Esophagus muscularis mucosa (tissue), 3 donors: ENCODE data around the gene RFK.

Experiments
- CTCF ChIP-seq, 3 experiments: fragments of 200-600 bp in 2 of 3; fragments of 450-650 bp in 1 of 3; sonication (generic) in 2 of 3; IDR thresholded peaks; one replicate each; pipeline ENCODE4 v1.5.1; 2017 to 2019; ENCODE audit warnings: antibody characterized with exemption in 3 of 3, mild to moderate bottlenecking in 2 of 3, moderate library complexity in 1 of 3
- POLR2AphosphoS5 ChIP-seq, 2 donors: sonication (generic); formaldehyde crosslinking; IDR thresholded peaks; one replicate each; pipeline ENCODE4 v1.6.1; 2017; ENCODE audit warnings: antibody characterized with exemption in 2 of 2

GRCh38 chr9:76377791-76378190, 16.4 kb downstream of the RFK start:
- no peak for TF ChIP-seq CTCF (IDR thresholded peaks at IDR 0.05)
- TF ChIP-seq POLR2AphosphoS5 (IDR thresholded peaks at IDR 0.05) = no peak
